HepG2 (cell line): ENCODE data around the gene PPP1CA. TPM values are rescaled to one million over a fixed set of nuclear protein-coding genes. Genes with fewer than 3 reads are reported as not detected.

Experiments used
- ARHGAP35 ChIP-seq: sonication (generic); formaldehyde crosslinking; IDR thresholded peaks from 2 replicates; pipeline ENCODE4 v1.9.0; 2022; ENCODE audit warnings: mild to moderate bottlenecking, inconsistent platforms, moderate library complexity, missing genetic modification reagents, borderline replicate concordance
- ATF7-NPFF ChIP-seq: sonication (generic); formaldehyde crosslinking; IDR thresholded peaks from 2 replicates; pipeline ENCODE4 v1.8.1; 2023; ENCODE audit warnings: mild to moderate bottlenecking, low read depth, missing genetic modification reagents, moderate library complexity
- ELF1 ChIP-seq: sonication (generic); formaldehyde crosslinking; IDR thresholded peaks from 2 replicates; pipeline ENCODE4 v1.4.0; 2020; ENCODE audit warnings: missing genetic modification reagents
- ETV6 ChIP-seq: sonication (generic); formaldehyde crosslinking; conservative IDR thresholded peaks from 2 replicates; pipeline ENCODE4 v1.4.0; 2020; ENCODE audit warnings: missing genetic modification reagents
- FLYWCH1 ChIP-seq: sonication (generic); formaldehyde crosslinking; IDR thresholded peaks from 2 replicates; pipeline ENCODE4 v1.8.1; 2023; ENCODE audit warnings: mild to moderate bottlenecking, missing genetic modification reagents
- GTF2F1 ChIP-seq: fragments of 150-350 bp; IDR thresholded peaks from 2 replicates; pipeline ENCODE4 v1.6.1; 2014; ENCODE audit warnings: low read length
- GTF3A ChIP-seq: sonication (generic); formaldehyde crosslinking; conservative IDR thresholded peaks from 2 replicates; pipeline ENCODE4 v1.4.0; 2020; ENCODE audit warnings: mild to moderate bottlenecking, missing genetic modification reagents
- HDAC6 ChIP-seq: fragments of 200-600 bp; sonication (generic); IDR thresholded peaks from 2 replicates; pipeline ENCODE4 v1.7.0; 2017; ENCODE audit warnings: mild to moderate bottlenecking, antibody characterized with exemption, low read length, low read depth
- KAT8 ChIP-seq: IDR thresholded peaks from 2 replicates; pipeline ENCODE4 v1.6.1; 2016; ENCODE audit warnings: missing genetic modification reagents, missing compliant biosample characterization
- MAZ ChIP-seq, 2 experiments: sonication (generic) in 1 of 2; formaldehyde crosslinking in 1 of 2; IDR thresholded peaks; 2 replicates each; pipeline versions ENCODE4 v1.5.0 to v1.6.1; 2012 to 2020; ENCODE audit warnings: low read depth in 2 of 2, mild to moderate bottlenecking in 2 of 2, borderline replicate concordance in 1 of 2, improper control_type of control experiment in 1 of 2, low read length in 1 of 2, missing genetic modification reagents in 1 of 2, moderate library complexity in 1 of 2
- MZF1 ChIP-seq: sonication (generic); formaldehyde crosslinking; IDR thresholded peaks from 2 replicates; pipeline ENCODE4 v1.8.1; 2023; ENCODE audit warnings: mild to moderate bottlenecking, missing genetic modification reagents, borderline replicate concordance
- PAX8 ChIP-seq: sonication (generic); formaldehyde crosslinking; IDR thresholded peaks from 2 replicates; pipeline ENCODE4 v1.8.0; 2022; ENCODE audit warnings: mild to moderate bottlenecking, missing genetic modification reagents, borderline replicate concordance
- RFX5 ChIP-seq: IDR thresholded peaks from 2 replicates; pipeline ENCODE4 v1.6.1; 2011; ENCODE audit warnings: low read depth, low read length, improper control_type of control experiment
- SOX5 ChIP-seq: IDR thresholded peaks from 2 replicates; pipeline ENCODE4 v1.6.1; 2016; ENCODE audit warnings: borderline replicate concordance
- SPEN ChIP-seq: sonication (generic); formaldehyde crosslinking; IDR thresholded peaks from 2 replicates; pipeline ENCODE4 v1.5.1; 2020; ENCODE audit warnings: low read depth, mild to moderate bottlenecking, missing genetic modification reagents
- UBTF ChIP-seq: sonication (generic); formaldehyde crosslinking; IDR thresholded peaks from 2 replicates; pipeline ENCODE4 v1.4.0; 2020; ENCODE audit warnings: mild to moderate bottlenecking, missing genetic modification reagents
- ZNF383 ChIP-seq: sonication (generic); formaldehyde crosslinking; IDR thresholded peaks from 2 replicates; pipeline ENCODE4 v1.4.0; 2020; ENCODE audit warnings: missing genetic modification reagents, mild to moderate bottlenecking, borderline replicate concordance
- ZNF430 ChIP-seq: sonication (generic); formaldehyde crosslinking; IDR thresholded peaks from 2 replicates; pipeline ENCODE4 v1.9.0; 2021; ENCODE audit warnings: mild to moderate bottlenecking, missing genetic modification reagents
- ZNF563 ChIP-seq: sonication (generic); formaldehyde crosslinking; IDR thresholded peaks from 2 replicates; pipeline ENCODE4 v1.8.0; 2022; ENCODE audit warnings: mild to moderate bottlenecking, moderate library complexity, missing genetic modification reagents
- ZSCAN31 ChIP-seq: sonication (generic); formaldehyde crosslinking; IDR thresholded peaks from 2 replicates; pipeline ENCODE4 v1.5.0; 2020; ENCODE audit warnings: low read depth, mild to moderate bottlenecking, missing genetic modification reagents
- polyA plus RNA-seq, 8 experiments: library from polyadenylated mRNA; depleted of rRNA in 3 of 8; stranded (reverse) in 7 of 8; unstranded in 1 of 8; fragments of >200 nt; fragmentation: Illumina TruSeq in 4 of 8; extraction: Trizol in 4 of 8; gene quantifications; 2 replicates each; pipeline versions ENCODE4 v1.2.1 to v1.2.3, GENCODE V29; 2011 to 2016; ENCODE audit warnings: low read depth in 4 of 8, missing spikeins in 1 of 8, mixed read lengths in 1 of 8; ENCODE audit not compliant: insufficient read depth in 1 of 8
- total RNA-seq, 5 experiments: library from RNA; depleted of rRNA; stranded (reverse); fragments of >200 nt; fragmentation: Illumina TruSeq; extraction: Trizol; gene quantifications; 2 replicates each; pipeline ENCODE4 v1.2.3, GENCODE V29; 2016; ENCODE audit warnings: low read depth in 1 of 5
- TF ChIP-seq, protein P1 (sequence below): sonication (generic); formaldehyde crosslinking; conservative IDR thresholded peaks from 2 replicates; pipeline ENCODE4 v1.8.0; 2022; ENCODE audit warnings: low read depth, missing genetic modification reagents
- TF ChIP-seq, protein P2 (sequence below): sonication (generic); formaldehyde crosslinking; conservative IDR thresholded peaks from 2 replicates; pipeline ENCODE4 v1.4.0; 2020; ENCODE audit warnings: missing genetic modification reagents

The PPP1CA gene
- total and polyA plus RNA-seq, 2 of the 13 experiments (the other 11 are each of a cell fraction or from before 2014, with no cell fraction given) = 149 to 170 TPM

- TF ChIP-seq HDAC6 = no peak
- TF ChIP-seq RFX5 = no peak
- TF ChIP-seq ZNF563 (CRISPR knock-in tag) = peak; percentile 55
- 0 out of 2 replicates have a peak, but pooled peaks have one; percentile 19 for TF ChIP-seq FLYWCH1
- peak; percentile 56 for TF ChIP-seq SPEN (CRISPR knock-in tag)
- TF ChIP-seq UBTF (CRISPR knock-in tag) = peak; percentile 74; the same call in 1 of the 2 replicates
- TF ChIP-seq GTF2F1 = no peak
- TF ChIP-seq ARHGAP35 = no peak
- peak; percentile 38; the same call in 1 of the 2 replicates for TF ChIP-seq ATF7-NPFF (CRISPR knock-in tag)
- TF ChIP-seq MAZ (IDR thresholded peaks at IDR 0.05; ENCODE audit: borderline replicate concordance, low read depth, low read length) = no peak
- peak; percentile 85 for TF ChIP-seq MAZ (CRISPR knock-in tag; IDR thresholded peaks at IDR 0.05; ENCODE audit: low read depth)
- no peak for TF ChIP-seq ETV6 (CRISPR knock-in tag)
- TF ChIP-seq ELF1 = no peak
- TF ChIP-seq PAX8 (CRISPR knock-in tag) = 0 out of 2 replicates have a peak, but pooled peaks have one; percentile 35
- TF ChIP-seq ZNF383 (CRISPR knock-in tag) = no peak
- peak; percentile 84 for TF ChIP-seq ZSCAN31 (CRISPR knock-in tag)
- no peak for TF ChIP-seq ZNF430 (CRISPR knock-in tag)
- TF ChIP-seq, protein P1, sequence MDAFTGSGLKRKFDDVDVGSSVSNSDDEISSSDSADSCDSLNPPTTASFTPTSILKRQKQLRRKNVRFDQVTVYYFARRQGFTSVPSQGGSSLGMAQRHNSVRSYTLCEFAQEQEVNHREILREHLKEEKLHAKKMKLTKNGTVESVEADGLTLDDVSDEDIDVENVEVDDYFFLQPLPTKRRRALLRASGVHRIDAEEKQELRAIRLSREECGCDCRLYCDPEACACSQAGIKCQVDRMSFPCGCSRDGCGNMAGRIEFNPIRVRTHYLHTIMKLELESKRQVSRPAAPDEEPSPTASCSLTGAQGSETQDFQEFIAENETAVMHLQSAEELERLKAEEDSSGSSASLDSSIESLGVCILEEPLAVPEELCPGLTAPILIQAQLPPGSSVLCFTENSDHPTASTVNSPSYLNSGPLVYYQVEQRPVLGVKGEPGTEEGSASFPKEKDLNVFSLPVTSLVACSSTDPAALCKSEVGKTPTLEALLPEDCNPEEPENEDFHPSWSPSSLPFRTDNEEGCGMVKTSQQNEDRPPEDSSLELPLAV (CRISPR knock-in tag) = 0 out of 2 replicates have a peak, but pooled peaks have one; percentile 61
- TF ChIP-seq SOX5 = no peak
- TF ChIP-seq, protein P2, sequence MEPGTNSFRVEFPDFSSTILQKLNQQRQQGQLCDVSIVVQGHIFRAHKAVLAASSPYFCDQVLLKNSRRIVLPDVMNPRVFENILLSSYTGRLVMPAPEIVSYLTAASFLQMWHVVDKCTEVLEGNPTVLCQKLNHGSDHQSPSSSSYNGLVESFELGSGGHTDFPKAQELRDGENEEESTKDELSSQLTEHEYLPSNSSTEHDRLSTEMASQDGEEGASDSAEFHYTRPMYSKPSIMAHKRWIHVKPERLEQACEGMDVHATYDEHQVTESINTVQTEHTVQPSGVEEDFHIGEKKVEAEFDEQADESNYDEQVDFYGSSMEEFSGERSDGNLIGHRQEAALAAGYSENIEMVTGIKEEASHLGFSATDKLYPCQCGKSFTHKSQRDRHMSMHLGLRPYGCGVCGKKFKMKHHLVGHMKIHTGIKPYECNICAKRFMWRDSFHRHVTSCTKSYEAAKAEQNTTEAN = peak; percentile 64; the same call in 1 of the 2 replicates
- TF ChIP-seq GTF3A = no peak
- TF ChIP-seq KAT8 (CRISPR knock-in tag) = 0 out of 2 replicates have a peak, but pooled peaks have one; percentile 17
- no peak for TF ChIP-seq MZF1 (CRISPR knock-in tag)
Measured at GRCh38 chr11:67420646-67421429, 19.2 kb upstream of the PPP1CA start (continued).
